GM11168 (cell line): ENCODE results near the gene ADSS1.

Experiments
- in situ Hi-C: fragments of 300-500 bp; cut with MboI; formaldehyde crosslinking; loops from one replicate; pipeline ENCODE4 v1.12.0; 2022; ENCODE audit warnings: low sequenced_read_pairs; ENCODE audit not compliant: unreplicated experiment

The ADSS1 gene

GRCh38 chr14:104775073-104775489 lies 51.1 kb downstream of the ADSS1 start:
- in situ Hi-C loops: no loop called here

- in situ Hi-C loops: no loop called here
These were observed 52.5 kb downstream of the ADSS1 start for GRCh38 chr14:104776481-104776880.

GRCh38 chr14:104776961-104777807 lies 53.2 kb downstream of the ADSS1 start:
- in situ Hi-C loops: no loop called here

GRCh38 chr14:104777808-104778249 lies 53.8 kb downstream of the ADSS1 start:
- in situ Hi-C loops: no loop called here

GRCh38 chr14:104778694-104779331 lies 54.8 kb downstream of the ADSS1 start:
- in situ Hi-C loops: no loop called here

GRCh38 chr14:104779776-104780512 lies 55.9 kb downstream of the ADSS1 start:
- in situ Hi-C loops: no loop called here

- in situ Hi-C loops: no loop called here
These were observed 56.5 kb downstream of the ADSS1 start for GRCh38 chr14:104780513-104781030.

- in situ Hi-C loops: no loop called here
These were observed 57.4 kb downstream of the ADSS1 start for GRCh38 chr14:104781271-104782077.

- in situ Hi-C loops: no loop called here
These were observed 58.2 kb downstream of the ADSS1 start for GRCh38 chr14:104782086-104782807.

- in situ Hi-C loops: no loop called here
These were observed 58.7 kb downstream of the ADSS1 start for GRCh38 chr14:104782808-104783139.

- in situ Hi-C loops: no loop called here
These were observed 59.6 kb downstream of the ADSS1 start for GRCh38 chr14:104783484-104784217.

GRCh38 chr14:104784218-104784568 lies 60.2 kb downstream of the ADSS1 start:
- in situ Hi-C loops: no loop called here

GRCh38 chr14:104784846-104785707 lies 61.0 kb downstream of the ADSS1 start:
- in situ Hi-C loops: no loop called here

- in situ Hi-C loops: no loop called here
These were observed 61.7 kb downstream of the ADSS1 start for GRCh38 chr14:104785708-104786080.

- in situ Hi-C loops: no loop called here
These were observed 62.1 kb downstream of the ADSS1 start for GRCh38 chr14:104786091-104786586.

- in situ Hi-C loops: no loop called here
These were observed 63.0 kb downstream of the ADSS1 start for GRCh38 chr14:104786726-104787675.

GRCh38 chr14:104787736-104788135 lies 63.7 kb downstream of the ADSS1 start:
- in situ Hi-C loops: no loop called here
